Measurements from ENCODE around the gene ARHGAP6. TPM values are rescaled to one million over a fixed set of nuclear protein-coding genes. Genes with fewer than 3 reads are reported as not detected.

Gene ARHGAP6
- total and polyA plus RNA-seq, 9 of the 15 experiments (the other 6 are each of a cell fraction or from before 2014, with no cell fraction given), result 12.5 to 63.6 (median 41.8) TPM

DNA sequence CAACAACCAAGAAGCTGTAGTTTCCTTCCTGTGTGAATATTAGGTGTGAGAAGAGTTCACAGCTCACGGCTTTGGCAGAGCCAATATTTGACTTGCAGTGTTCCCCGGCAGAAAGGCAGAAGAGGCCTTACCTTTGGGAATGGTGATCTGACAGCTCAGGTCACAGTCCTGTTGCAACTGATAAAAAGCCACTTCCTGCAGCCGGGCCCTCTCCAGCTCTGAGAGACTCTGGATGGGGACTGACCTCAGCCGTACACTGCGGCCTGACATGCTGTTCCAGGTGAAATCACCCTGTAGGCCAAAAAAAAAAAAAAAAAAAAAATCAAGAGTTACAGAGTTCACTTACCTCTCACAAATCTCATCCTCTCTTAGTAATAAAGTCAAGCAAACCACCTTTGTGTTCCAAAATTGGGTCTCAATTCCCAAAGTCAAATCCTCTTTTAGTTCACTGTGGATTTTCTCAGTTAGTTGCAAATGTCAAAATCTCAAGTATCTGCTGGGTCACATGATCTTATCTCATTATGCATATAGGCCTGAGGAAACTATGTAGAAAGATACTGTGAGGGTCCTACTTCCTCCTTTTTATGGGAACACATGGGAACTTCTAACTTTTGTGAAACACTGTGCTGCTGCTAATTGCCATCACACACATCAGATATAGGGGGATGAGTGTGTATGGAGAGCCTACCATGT lies 411.2 kb downstream of the ARHGAP6 start (continued):
- TF ChIP-seq FOSL1 (tag; conservative IDR thresholded peaks at IDR 0.05) (no peak), HEY1 (CRISPR knock-in tag; IDR thresholded peaks at IDR 0.05; ENCODE audit: borderline replicate concordance) (no peak), NR2C1 (IDR thresholded peaks at IDR 0.05) (peak; percentile 79), NR2C1 (tag; IDR thresholded peaks at IDR 0.05) (peak; percentile 64), STAT5A (IDR thresholded peaks at IDR 0.05; ENCODE audit: borderline replicate concordance, low read length) (no peak), SMARCC2 (IDR thresholded peaks at IDR 0.05; ENCODE audit: low read depth) (peak; percentile 64; the same call in 1 of the 2 replicates), LEF1 (IDR thresholded peaks at IDR 0.05) (peak; percentile 18; the same call in 1 of the 2 replicates), KLF16 (IDR thresholded peaks at IDR 0.05) (no peak), BDP1 (IDR thresholded peaks at IDR 0.05; ENCODE audit: insufficient read depth, insufficient read length) (no peak), NBN (IDR thresholded peaks at IDR 0.05; ENCODE audit: low read depth) (peak; percentile 75; the same call in 1 of the 2 replicates), RAD21 (CRISPR knock-in tag; conservative IDR thresholded peaks at IDR 0.05 in 1 of 2, IDR thresholded peaks at IDR 0.05 in 1 of 2) (0 out of 4 replicates have a peak, but pooled peaks of 1 of the 2 experiments have one; percentile 2)
- TF ChIP-seq, protein P1, sequence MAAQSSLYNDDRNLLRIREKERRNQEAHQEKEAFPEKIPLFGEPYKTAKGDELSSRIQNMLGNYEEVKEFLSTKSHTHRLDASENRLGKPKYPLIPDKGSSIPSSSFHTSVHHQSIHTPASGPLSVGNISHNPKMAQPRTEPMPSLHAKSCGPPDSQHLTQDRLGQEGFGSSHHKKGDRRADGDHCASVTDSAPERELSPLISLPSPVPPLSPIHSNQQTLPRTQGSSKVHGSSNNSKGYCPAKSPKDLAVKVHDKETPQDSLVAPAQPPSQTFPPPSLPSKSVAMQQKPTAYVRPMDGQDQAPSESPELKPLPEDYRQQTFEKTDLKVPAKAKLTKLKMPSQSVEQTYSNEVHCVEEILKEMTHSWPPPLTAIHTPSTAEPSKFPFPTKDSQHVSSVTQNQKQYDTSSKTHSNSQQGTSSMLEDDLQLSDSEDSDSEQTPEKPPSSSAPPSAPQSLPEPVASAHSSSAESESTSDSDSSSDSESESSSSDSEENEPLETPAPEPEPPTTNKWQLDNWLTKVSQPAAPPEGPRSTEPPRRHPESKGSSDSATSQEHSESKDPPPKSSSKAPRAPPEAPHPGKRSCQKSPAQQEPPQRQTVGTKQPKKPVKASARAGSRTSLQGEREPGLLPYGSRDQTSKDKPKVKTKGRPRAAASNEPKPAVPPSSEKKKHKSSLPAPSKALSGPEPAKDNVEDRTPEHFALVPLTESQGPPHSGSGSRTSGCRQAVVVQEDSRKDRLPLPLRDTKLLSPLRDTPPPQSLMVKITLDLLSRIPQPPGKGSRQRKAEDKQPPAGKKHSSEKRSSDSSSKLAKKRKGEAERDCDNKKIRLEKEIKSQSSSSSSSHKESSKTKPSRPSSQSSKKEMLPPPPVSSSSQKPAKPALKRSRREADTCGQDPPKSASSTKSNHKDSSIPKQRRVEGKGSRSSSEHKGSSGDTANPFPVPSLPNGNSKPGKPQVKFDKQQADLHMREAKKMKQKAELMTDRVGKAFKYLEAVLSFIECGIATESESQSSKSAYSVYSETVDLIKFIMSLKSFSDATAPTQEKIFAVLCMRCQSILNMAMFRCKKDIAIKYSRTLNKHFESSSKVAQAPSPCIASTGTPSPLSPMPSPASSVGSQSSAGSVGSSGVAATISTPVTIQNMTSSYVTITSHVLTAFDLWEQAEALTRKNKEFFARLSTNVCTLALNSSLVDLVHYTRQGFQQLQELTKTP (IDR thresholded peaks at IDR 0.05; ENCODE audit: low read depth in 1 of 2, partially characterized antibody in 2 of 2), result peak in 1 of 2 experiments; percentile 37
- TF ChIP-seq, protein P2, sequence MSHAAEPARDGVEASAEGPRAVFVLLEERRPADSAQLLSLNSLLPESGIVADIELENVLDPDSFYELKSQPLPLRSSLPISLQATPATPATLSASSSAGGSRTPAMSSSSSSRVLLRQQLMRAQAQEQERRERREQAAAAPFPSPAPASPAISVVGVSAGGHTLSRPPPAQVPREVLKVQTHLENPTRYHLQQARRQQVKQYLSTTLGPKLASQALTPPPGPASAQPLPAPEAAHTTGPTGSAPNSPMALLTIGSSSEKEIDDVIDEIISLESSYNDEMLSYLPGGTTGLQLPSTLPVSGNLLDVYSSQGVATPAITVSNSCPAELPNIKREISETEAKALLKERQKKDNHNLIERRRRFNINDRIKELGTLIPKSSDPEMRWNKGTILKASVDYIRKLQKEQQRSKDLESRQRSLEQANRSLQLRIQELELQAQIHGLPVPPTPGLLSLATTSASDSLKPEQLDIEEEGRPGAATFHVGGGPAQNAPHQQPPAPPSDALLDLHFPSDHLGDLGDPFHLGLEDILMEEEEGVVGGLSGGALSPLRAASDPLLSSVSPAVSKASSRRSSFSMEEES (CRISPR knock-in tag; IDR thresholded peaks at IDR 0.05), result peak; percentile 95
